MM.1S (cell line): ENCODE results near the gene AKAP13.

Source experiments
- DNase-seq: peaks from one replicate; pipeline ENCODE4 v3.0.0-alpha.2; 2015
- H2AFZ ChIP-seq: fragments of 300-600 bp; sonication (generic); 2 replicates; pipeline ENCODE4 v1.6.0; 2016; ENCODE audit warnings: antibody characterized with exemption, low read length
- H3F3A ChIP-seq: fragments of 300-600 bp; sonication (generic); 2 replicates; pipeline ENCODE4 v1.6.1; 2016; ENCODE audit warnings: mild to moderate bottlenecking, antibody characterized with exemption, low read length, moderate library complexity, mixed read lengths; ENCODE audit not compliant: insufficient read depth
- H3K27ac ChIP-seq: fragments of 300-600 bp; sonication (generic); 2 replicates; pipeline ENCODE4 v1.5.1; 2016; ENCODE audit warnings: mild to moderate bottlenecking, low read length
- H3K27me3 ChIP-seq: fragments of 300-600 bp; sonication (generic); replicated peaks from 2 replicates; pipeline ENCODE4 v1.6.0; 2016; ENCODE audit warnings: low read length; ENCODE audit not compliant: insufficient read depth
- H3K36me3 ChIP-seq: fragments of 300-600 bp; sonication (generic); replicated peaks from 2 replicates; pipeline ENCODE4 v1.6.1; 2016; ENCODE audit warnings: mild to moderate bottlenecking, low read length, mixed read lengths; ENCODE audit not compliant: insufficient read depth
- H3K4me1 ChIP-seq: fragments of 300-600 bp; sonication (generic); 2 replicates; pipeline ENCODE4 v1.6.1; 2016; ENCODE audit warnings: low read length, mixed read lengths
- H3K4me2 ChIP-seq: fragments of 300-600 bp; sonication (generic); 2 replicates; pipeline ENCODE4 v1.6.0; 2016; ENCODE audit warnings: low read depth, low read length
- H3K4me3 ChIP-seq: fragments of 300-600 bp; sonication (generic); 2 replicates; pipeline ENCODE4 v1.5.1; 2016; ENCODE audit warnings: low read length, mixed read lengths
- H3K79me2 ChIP-seq: fragments of 300-600 bp; sonication (generic); 2 replicates; pipeline ENCODE4 v1.6.1; 2016; ENCODE audit warnings: mixed run types, low read length, mixed read lengths
- H3K9ac ChIP-seq: fragments of 300-600 bp; sonication (generic); 2 replicates; pipeline ENCODE4 v1.6.1; 2016; ENCODE audit warnings: low read length, mixed read lengths
- H3K9me2 ChIP-seq: fragments of 300-600 bp; sonication (generic); replicated peaks from 2 replicates; pipeline ENCODE4 v1.6.1; 2016; ENCODE audit warnings: mild to moderate bottlenecking, low read length, mixed read lengths; ENCODE audit not compliant: insufficient read depth
- H3K9me3 ChIP-seq: fragments of 300-600 bp; sonication (generic); replicated peaks from 2 replicates; pipeline ENCODE4 v1.6.1; 2016; ENCODE audit warnings: mild to moderate bottlenecking, low read length, mixed read lengths; ENCODE audit not compliant: insufficient read depth
- H4K20me1 ChIP-seq: fragments of 300-600 bp; sonication (generic); 2 replicates; pipeline ENCODE4 v1.6.1; 2016; ENCODE audit warnings: mild to moderate bottlenecking, low read length, moderate library complexity, mixed read lengths; ENCODE audit not compliant: insufficient read depth
- CTCF ChIP-seq: fragments of 300-600 bp; sonication (generic); IDR thresholded peaks from 2 replicates; pipeline ENCODE4 v1.5.1; 2016; ENCODE audit warnings: antibody characterized with exemption, low read length, mixed read lengths
- EZH2 ChIP-seq: fragments of 300-600 bp; sonication (generic); optimal IDR thresholded peaks from 2 replicates; pipeline ENCODE3; 2017; ENCODE audit warnings: low read depth, mild to moderate bottlenecking, antibody characterized with exemption, low read length, mixed read lengths
- EZH2phosphoT487 ChIP-seq: fragments of 300-600 bp; sonication (generic); IDR thresholded peaks from 2 replicates; pipeline ENCODE4 v1.6.1; 2018; ENCODE audit warnings: antibody characterized with exemption, low read length

The AKAP13 gene

GRCh38 chr15:85414991-85415390, 34.6 kb downstream of the AKAP13 start:
- Histone ChIP-seq H3K36me3 (no peaks in the 10 kb centered on the region), H3K79me2 (peaks cover 69% of the 10 kb centered on the region), H3K4me2 (no peak overlapping the region), H3F3A (peaks cover 18% of the 10 kb centered on the region), H3K27me3 (no peaks in the 10 kb centered on the region), H3K9me2 (no peaks in the 10 kb centered on the region), H3K4me3 (no peak overlapping the region), H4K20me1 (no peaks in the 10 kb centered on the region), H2AFZ (no peak overlapping the region), H3K4me1 (peaks cover 21% of the 10 kb centered on the region), H3K9ac (no peak overlapping the region), H3K9me3 (no peaks in the 10 kb centered on the region), H3K27ac (peak overlapping the region; percentile 77; the same call in 1 of the 2 replicates)
- DNase-seq, result no peak
- TF ChIP-seq CTCF (no peak), EZH2 (no peak), EZH2phosphoT487 (no peak)

GRCh38 chr15:85415783-85416182, 35.4 kb downstream of the AKAP13 start:
- Histone ChIP-seq H3K9me3 (no peaks in the 10 kb centered on the region), H3K4me2 (no peak overlapping the region), H3K79me2 (peaks cover 66% of the 10 kb centered on the region), H3K9ac (no peak overlapping the region), H3K27ac (no peak overlapping the region), H3K9me2 (no peaks in the 10 kb centered on the region), H2AFZ (no peak overlapping the region), H3K4me1 (peaks cover 28% of the 10 kb centered on the region), H3K27me3 (no peaks in the 10 kb centered on the region), H3F3A (peaks cover 18% of the 10 kb centered on the region), H4K20me1 (no peaks in the 10 kb centered on the region), H3K36me3 (no peaks in the 10 kb centered on the region), H3K4me3 (no peak overlapping the region)
- no peak for DNase-seq
- TF ChIP-seq EZH2phosphoT487 (no peak), CTCF (no peak), EZH2 (no peak)

DNA sequence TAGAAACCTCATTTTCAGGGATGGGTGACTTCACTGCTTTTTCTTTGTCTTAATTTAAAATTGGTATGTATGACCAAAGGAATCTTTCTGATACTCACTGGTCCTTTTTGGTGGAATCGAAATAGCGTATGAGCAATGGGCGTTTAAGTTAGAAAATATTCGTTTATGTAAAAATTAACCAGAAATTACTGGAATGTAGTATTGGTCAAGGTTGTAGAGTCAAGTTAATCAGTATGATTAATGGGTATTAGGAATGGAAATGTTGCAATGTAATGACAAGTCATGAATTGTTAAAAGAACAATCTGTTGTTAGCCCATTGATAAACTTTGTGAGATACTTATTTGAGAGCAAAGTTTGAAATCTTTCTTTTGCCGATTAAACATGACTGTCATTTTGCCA, 36.9 kb downstream of the AKAP13 start:
- no peak overlapping the region for H3K9ac ChIP-seq
- peaks cover 66% of the 10 kb centered on the region for H3K79me2 ChIP-seq
- peaks cover 29% of the 10 kb centered on the region for H3K4me1 ChIP-seq
- H3F3A ChIP-seq, result peaks cover 18% of the 10 kb centered on the region
- H3K36me3 ChIP-seq, result no peaks in the 10 kb centered on the region
- no peaks in the 10 kb centered on the region for H3K9me3 ChIP-seq
- H4K20me1 ChIP-seq, result no peaks in the 10 kb centered on the region
- no peaks in the 10 kb centered on the region for H3K9me2 ChIP-seq
- H3K27me3 ChIP-seq, result no peaks in the 10 kb centered on the region
- TF ChIP-seq EZH2 (no peak), EZH2phosphoT487 (no peak), CTCF (no peak)
- no peak for DNase-seq
- no peak overlapping the region for H3K4me2 ChIP-seq
- no peak overlapping the region for H3K27ac ChIP-seq
- H2AFZ ChIP-seq, result no peak overlapping the region
- no peak overlapping the region for H3K4me3 ChIP-seq
